HG03439 (cell line): ENCODE results near the gene SORCS2.

Experiments used
- ATAC-seq: cut with Tn5 transposase; IDR thresholded peaks from one replicate; pipeline ENCODE4 v1.9.1; 2021; ENCODE audit warnings: mild to moderate bottlenecking, moderate library complexity; ENCODE audit not compliant: unreplicated experiment

SORCS2 gene

DNA sequence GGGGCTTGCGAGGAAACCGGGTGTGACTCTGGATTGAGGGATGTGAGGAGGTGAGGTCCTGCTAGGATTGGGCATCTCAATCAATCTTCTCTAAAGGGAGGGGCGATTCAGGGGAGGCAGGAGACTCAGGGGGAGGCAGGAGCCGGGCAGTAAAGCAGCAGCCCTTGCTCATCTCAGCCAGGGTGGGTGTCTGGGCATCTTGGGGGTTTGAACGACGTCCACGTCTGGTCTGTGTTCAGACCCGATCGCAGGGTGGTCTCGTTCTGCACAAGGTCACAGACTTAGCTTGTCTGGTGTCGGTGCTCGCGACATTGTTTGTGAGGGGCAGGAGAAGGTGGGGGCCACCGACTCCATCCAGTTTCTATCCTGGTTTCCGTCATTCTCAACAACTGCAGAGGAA is 473.7 kb downstream of the SORCS2 start:
- no peak for ATAC-seq

DNA sequence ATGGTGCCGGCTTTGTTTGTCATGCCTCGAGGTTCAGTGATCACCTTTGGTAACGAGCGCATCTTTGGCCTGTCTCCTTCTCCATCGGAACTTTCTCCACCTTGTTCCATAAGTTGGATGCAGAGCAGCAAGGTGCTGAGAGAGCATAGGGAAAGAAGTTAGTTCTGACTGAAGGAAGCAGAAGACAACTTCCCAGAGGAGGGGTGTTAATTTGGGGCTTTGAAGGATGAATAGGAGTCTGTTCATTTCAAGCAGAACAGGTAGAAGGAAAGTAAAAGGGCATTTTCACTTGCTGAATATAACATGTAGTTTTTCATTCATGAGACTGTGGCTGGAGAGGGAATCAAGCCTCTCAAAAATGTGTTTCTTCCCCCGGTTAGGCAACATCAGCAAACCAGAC is 474.4 kb downstream of the SORCS2 start:
- no peak for ATAC-seq

DNA sequence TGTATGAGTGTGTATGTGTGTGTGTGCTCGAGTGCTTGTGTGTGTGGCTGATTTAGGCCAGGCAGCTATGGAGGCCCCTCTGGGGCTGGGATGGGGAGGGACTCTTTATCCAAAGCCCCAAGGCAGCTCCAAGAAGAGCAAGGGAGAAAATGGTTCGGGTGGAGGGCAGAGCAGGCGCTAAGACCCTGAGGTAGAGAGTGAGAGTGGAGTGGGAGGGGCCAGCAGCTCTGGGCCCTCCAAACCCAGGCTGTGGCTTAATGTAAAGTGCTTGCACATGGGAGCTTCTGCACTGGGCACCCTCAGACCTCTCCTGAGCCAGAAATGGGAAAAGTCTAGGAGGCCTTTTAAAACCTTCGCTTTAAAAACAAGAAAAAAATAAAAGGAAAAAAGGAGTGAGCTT is 475.9 kb downstream of the SORCS2 start:
- no peak for ATAC-seq

DNA sequence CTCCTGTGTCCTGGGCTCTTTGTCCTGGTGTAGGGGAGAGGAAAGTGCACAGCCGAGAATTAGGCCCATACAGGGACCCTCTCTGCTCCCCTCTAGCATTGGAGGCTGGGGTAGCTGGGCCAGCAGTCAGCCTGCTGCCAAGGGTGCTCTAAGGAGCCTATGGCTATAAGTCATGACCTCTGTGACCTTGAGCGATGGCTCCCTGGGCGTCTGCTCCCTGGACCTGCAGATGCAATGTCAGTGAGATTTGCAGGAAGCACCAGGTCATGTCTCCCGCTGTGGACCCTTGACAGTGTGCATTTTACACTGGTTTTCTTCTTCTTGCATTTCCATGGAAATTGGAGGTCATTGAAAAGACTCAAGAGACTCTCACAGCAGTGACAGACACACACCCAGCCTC is 476.5 kb downstream of the SORCS2 start:
- no peak for ATAC-seq

DNA sequence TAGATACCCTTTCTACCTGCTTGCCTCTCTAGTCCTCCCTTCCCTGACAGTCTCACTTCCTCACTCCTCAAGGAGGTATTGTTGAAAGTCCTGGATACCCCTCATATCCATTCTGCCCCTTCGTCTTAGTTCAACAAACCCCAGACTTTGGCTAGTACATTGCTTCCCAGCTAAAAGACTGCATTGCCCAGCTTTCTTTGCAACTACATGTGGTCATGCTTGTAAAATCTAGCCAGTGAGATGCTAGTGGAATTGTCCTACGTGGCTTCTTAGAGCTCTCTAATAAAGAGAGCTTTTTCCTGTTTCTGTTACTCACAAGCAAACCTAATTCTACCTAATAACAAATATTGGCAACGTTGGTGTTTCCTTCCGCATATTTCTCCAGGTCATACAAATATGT is 480.3 kb downstream of the SORCS2 start:
- ATAC-seq = no peak

DNA sequence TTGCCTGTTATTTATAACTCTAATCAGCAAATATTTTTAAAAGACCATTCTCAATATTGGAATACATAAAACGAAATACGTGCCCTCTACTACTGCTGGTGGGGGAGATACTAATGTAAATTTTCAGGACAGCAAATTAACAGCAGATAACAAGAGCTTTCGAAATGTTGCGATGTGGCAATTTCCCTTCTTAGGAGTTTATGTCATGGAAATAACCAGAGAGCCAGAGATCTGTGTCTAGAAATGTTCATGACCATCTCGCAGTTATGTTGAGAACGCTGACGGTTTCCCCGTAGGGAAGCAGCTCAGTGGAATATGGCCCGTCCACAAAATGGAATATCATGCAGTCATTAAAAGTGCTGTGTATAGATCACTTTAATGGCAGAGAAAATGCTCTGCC is 480.8 kb downstream of the SORCS2 start:
- no peak for ATAC-seq

DNA sequence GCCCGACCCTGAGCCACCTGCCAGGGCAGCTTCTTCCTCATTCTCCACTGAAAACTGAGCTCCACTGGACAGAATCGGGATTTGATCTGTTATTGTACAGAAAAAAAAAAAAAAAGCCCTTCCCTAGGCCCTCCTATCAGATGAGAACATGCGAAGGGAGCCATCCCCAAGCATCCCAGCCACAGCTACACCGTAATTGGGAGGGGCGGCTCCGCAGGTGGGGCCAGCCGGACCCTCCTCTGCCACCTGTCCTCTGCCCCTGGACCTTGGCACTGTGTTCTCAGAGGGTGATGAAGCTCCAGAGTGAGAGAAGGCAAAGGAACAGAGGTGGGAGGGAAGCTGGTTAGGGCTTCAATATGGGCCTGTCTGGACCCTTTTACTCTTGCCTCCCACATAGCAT is 482.4 kb downstream of the SORCS2 start:
- ATAC-seq = no peak

DNA sequence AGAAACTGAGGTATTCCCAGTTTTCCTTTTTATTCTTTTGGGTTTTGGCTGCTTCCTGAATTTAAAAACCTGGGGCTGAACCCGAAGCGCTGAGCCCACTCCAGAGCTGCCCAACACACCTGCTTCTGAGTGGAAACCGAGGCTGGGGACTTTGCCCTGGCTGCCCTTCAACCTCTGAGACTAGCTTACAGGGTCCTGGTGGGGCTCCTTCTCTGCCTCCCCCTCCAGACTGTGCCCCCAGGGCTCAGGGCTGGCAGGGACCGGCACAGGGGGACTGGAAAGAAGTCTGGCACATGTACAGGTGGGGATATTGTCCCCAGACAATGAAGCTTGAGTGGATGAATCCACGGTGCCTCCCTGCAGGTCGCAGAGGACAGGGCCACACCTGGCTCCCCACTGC is 482.8 kb downstream of the SORCS2 start:
- no peak for ATAC-seq

DNA sequence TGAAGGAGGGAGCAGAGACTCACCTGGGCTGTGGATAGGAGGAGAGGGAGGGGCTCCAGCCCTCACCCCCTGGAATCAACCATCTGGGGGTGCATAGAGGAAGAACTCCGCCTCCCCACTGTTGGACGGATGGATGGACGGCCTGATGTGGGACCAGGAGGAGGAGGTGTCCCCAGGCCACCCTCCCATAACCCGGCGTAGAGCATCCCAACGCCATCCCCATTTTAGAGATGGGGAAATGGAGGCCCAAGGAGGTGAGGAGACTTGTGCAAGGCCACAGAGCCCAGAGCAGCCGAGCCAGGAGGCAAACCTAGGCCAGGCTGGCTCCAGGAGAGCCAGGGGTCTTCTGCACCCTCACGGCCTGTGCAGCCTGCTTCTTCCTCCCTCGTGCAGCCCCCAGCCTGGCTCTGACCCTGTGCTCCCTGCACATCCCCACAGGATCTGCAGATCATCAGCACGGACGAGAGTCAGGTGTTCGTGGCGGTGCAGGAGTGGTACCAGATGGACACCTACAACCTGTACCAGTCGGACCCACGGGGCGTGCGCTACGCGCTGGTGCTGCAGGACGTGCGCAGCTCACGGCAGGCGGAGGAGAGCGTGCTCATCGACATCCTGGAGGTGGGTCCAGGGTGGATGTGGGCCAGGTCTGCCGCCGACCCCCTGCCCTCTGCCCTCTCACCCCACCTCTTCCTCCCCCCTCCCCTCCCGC is 483.4 kb downstream of the SORCS2 start:
- ATAC-seq = no peak

DNA sequence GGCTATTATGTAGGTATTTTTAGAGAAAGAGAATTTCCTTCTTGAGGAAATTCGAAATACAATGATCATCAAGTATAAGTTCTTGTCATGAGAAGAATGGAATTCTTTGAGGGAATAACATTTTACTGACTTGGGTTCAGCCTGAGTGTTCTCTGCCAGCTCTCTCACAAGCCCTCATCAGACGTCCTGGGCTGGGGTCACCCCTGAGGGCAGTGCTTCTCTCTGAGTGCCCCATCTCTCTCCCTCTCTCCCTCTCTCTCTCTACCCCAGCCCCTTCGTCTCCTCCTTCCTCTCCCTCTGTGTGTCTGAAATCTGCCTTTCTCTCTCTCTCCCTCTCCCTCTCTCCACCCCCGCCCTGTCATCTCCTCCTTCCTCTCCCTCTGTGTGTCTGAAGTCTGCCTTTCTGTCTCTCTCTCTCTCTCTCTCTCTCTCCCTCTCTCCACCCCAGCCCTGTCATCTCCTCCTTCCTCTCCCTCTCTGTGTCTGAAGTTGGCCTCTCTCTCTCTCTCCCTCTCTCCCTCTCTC is 484.1 kb downstream of the SORCS2 start:
- no peak for ATAC-seq

DNA sequence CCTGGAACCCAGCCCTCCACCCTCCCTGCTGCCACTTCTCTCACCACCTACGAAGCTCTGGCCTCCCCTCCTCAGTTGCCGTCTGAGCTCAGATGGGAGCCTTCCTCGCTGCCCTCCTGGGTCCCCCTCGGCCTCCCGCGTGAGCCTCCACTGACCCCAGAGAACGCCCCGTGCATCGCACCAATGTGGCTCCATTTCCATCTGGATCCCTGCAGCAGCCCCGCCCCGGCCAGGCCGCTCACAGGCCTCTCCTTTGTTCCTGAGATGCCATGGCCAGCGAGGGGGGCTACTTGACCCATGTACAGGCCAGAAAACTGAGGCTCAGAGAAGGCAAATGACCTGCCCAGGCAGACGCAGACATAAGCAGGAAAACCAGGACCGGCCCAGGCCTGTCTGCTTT is 484.7 kb downstream of the SORCS2 start:
- ATAC-seq = no peak

DNA sequence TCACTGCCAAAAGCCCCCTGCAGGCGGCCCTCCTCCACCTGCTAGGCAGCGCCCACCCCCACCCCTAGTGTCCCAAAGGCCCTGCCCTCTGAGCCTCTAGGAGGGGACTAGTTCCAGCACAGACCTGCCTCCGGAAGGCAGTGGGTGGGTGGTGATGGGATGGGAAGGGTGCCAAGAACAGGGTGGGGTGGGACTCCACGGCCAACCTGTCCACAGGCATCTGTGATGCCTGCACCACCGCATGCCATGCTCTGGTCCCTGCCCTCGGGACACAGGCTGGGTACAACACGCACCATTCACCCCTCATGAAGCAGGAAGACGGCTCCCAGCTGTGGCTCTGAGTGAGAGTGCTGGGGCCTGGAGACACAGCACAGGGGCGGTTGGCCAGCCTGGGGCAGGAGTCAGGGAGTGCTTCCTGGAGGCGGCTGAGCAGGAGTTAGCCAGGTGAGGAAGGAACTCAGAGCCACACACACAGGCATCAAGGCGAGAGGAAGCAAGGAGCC is 485.5 kb downstream of the SORCS2 start:
- ATAC-seq = no peak

DNA sequence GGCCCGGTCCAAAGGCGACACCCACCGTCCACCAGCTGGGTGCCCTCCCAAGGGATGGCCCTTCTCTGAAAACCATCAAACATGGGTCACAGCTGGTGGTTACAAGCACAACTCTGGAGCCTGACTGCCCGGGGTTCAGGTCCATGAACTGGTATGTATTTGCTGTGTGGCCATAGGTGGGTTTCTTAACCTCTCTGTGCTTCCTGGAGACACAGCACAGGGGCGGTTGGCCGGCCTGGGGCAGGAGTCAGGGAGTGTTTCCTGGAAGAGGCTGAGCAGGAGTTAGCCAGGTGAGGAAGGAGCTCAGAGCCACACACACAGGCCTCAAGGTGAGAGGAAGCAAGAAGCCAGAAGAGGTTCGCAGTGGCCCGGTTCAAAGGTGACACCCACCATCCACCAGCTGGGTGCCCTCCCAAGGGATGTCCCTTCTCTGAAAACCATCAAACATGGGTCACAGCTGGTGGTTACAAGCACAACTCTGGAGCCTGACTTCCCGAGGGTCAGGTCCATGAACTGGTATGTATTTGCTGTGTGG is 486.0 kb downstream of the SORCS2 start:
- no peak for ATAC-seq

DNA sequence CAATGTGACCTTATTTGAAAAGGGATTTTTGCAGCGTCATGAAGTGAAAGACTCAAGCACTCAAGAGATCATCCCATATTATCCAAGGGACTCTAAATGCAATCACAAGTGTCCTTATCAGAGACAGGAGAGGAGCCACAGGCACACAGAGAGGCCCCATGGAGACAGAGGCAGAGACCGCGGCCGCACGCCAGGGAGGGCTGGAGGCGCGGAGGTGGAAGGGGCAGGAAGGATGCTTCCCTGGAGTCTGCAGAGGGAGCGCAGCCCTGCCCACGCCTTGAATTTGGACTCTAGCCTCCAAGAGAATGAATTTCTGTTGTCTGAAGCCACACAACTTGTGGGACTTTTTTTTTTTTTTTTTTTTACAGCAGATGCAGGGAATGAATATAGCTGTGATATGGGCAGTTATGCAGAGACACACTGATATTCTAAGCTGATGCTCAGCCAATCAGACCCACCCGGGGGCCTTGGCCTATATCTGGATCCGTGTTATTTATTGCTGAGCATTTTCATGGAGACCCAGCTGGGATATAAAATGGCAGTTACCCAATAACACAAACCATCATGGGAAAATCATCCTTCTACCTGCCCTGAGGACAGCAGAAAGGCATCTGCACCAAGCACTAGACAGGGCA is 487.2 kb downstream of the SORCS2 start:
- no peak for ATAC-seq

DNA sequence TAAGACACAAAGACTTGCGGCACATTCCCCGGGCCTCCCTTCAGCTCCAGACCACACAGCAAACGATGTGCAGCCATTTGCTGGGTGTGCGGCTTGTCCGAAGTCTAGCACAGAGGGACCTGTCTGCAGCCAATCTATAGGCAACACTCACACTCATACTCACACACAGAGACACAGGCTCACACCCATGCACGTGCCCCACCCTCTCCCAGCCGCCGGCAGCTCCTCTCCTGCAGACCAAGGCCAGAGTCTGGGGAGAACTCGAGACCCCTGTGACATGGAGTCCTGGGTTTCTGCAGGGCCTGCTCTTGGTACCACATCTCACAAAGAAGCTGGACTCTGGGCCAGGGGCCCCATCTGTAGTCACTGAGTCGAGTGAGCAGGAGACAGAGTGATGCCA is 487.8 kb downstream of the SORCS2 start:
- no peak for ATAC-seq

DNA sequence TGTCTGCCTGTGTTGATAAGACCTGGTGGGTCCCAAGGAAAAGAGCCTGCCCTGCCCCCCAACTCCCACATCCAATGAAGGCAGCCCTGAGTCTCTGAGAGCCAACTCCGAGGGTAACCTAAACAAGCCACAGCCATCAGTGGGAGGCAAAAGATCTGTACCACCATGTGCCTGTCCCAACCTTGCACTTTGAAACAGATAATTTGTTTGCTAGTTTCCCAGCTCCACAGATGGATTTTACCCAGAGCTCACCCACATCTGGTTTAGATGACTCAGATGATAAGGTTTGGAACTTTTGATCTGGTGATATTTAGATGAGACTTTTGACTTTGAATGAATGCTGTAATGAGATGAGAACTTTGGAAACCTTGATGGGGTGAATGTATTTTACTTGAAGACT is 488.4 kb downstream of the SORCS2 start:
- no peak for ATAC-seq

DNA sequence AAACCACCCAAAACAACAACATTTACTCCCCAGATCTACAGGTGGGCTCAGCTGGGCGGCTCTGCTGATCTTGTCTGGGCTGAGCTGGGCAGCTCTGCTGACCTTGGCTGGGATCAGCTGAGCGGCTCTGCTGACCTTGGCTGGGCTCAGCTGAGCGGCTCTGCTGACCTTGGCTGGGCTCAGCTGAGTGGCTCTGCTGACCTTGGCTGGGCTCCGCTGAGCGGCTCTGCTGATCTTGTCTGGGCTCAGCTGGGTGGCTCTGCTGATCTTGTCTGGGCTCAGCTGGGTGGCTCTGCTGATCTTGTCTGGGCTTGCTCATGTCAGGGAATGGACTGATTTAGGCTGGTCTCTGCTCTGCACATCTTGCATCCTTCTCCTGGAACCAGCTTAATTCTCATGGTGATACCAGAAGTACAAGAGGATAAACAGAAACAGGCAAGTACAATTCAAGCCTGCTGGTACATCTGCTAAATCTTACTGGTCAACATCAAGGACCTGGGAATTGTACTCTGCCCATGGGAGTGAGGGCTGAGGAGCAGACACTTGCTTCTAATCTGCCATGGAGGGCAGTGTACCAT is 490.9 kb downstream of the SORCS2 start:
- no peak for ATAC-seq

DNA sequence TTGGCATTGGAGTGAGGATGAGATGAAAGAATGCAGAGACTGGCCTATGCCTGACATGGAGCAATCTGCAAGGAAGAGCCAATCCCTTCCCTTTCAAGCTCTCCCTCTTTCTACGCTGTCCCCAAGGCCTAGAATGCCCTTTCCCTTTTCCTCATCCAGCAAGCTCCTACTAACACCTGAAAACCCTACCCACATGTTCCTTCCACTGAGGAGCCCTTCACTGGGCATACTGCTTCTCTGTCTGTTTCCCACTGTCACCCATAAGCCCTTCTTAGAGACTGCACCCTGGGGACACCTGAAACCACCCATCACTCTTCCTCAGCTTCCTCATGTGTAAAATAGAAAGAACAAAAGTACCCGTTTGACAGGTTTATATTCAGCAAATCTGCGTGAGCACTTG is 492.0 kb downstream of the SORCS2 start:
- no peak for ATAC-seq

DNA sequence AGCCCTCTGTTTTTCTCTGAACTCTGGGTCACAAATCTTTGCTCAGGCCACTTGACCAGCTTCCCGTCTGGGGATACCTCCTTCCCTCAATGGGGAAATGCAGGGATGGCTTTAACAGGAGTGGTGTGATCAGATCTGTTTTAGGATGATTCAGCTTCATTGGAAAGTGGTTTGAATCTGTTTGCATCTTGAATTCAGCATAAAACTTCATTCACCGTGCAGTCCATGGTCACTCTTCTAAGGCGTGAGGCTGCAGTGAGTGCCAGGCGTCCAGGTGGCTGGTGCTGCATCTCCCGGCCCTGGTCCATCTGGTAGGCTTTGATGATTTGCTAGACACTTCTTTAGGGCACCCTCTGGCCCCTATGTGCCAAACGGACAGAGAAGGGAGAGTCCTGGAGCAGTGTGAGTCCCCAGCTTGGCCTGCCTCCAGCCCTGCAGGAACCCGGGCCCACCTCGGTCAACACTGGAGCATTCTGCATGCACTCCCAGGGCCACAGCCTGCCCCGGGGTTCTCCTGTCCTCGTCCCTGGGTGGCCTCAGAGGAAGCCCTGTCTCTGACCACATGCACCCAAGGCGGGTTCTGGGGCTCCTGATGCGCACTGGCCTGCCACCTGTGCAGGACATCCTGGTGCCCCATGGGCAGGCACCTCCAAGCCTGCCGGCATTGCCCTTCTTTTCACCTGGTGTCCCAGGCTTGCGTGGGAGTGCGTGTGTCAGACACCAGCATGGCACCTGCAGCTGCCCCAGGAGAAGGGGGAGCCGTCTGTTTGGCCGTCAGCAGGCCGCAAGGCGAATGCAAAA is 493.9 kb downstream of the SORCS2 start:
- ATAC-seq = no peak

DNA sequence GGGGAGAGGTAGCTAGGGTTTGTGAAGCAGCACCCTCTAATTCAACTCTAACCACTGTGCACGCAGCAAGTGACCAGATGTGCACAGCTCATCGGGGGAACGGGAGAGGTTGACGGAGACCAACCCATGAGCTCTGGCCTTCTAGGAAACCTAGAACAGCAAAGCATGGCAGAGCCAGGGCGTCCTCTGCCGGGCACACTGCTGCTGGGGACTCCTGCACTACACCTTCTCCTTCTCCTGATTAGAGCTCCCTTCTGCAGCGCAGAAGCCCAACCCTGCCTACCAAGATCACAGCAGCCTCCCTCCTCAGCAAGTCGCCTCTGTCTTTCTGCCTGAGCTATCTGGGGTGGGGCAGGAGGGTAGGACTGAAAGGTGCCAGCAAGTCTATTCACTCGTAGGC is 494.7 kb downstream of the SORCS2 start:
- ATAC-seq = no peak

DNA sequence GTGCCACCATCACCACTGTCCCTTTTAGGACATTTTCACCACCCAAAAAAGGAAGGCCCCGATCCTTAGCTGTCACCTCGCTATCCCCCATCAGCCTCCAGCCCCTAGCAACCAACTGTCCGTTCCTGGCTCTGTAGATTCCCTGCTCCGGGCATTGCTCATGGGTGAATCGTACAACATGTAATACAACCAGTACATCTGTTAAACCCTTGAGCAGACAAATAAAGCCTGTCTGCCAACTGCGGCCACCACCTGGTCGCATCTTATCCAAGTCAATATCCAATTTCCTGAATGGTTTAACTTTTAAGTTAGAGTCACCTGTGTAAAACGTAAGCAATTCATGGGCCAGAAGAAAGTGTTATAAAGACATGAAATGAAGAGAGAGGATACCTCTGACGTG is 495.5 kb downstream of the SORCS2 start:
- ATAC-seq = no peak
